GM18907 (cell line): ENCODE data around the gene STK16.

Experiments used
- ATAC-seq: cut with Tn5 transposase; IDR thresholded peaks from one replicate; pipeline ENCODE4 v1.9.1; 2021; ENCODE audit warnings: mild to moderate bottlenecking, moderate library complexity; ENCODE audit not compliant: unreplicated experiment

STK16 gene

DNA sequence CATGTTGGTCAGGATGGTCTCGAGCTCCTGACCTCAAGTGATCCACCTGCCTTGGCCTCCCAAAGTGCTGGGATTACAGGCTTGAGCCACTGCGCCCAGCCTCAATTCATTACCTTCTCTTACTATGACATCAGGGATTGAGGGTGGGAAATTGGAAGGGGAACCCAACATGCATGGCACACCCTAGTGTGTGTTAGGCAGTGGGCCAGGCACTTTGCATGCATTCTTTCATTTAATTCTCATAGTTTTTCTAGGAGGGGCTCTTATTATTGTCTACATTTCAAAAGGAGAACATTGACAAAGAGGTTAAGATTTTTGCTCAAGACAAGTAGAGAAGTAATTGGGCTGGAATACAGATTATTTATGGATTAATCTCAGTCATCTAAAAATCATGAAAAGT is 23.0 kb downstream of the STK16 start:
- no peak for ATAC-seq

GRCh38 chr2:219269362-219270054 is 24.2 kb downstream of the STK16 start:
- no peak for ATAC-seq

- no peak for ATAC-seq
Measured at GRCh38 chr2:219270055-219270372, 24.7 kb downstream of the STK16 start.

DNA sequence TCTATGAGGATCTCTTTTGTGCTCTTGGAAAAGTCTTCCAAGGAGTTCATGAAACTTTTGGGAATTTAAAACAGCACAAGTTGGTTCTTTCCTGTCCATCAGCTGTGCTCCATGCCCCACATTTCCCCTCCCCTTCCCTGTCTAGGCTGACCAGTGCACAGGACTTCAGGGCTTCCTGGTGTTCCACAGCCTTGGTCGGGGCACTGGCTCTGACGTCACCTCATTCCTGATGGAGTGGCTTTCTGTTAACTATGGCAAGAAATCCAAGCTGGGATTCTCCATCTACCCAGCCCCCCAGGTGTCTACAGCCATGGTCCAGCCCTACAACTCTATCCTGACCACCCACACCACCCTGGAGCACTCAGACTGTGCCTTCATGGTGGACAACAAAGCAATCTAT is 25.7 kb downstream of the STK16 start:
- ATAC-seq = no peak

- no peak for ATAC-seq
Measured at GRCh38 chr2:219272356-219272755, 27.1 kb downstream of the STK16 start.

DNA sequence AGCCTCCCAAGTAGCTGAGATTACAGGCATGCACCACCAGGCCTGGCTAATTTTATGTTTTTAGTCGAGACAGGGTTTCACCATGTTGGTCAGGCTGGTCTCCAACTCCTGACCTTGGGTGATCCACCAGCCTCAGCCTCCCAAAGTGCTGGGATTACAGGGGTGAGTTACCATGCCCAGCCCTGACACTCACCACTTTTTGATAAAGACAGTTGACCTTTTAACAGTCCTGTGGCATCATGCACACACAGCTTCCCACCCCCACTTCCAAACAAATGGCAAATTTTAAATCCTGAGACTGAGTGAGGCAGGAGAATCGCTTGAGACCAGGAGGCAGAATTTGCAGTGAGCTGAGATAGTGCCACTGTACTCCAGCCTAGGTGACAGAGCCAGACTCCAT is 27.7 kb downstream of the STK16 start:
- ATAC-seq = no peak

DNA sequence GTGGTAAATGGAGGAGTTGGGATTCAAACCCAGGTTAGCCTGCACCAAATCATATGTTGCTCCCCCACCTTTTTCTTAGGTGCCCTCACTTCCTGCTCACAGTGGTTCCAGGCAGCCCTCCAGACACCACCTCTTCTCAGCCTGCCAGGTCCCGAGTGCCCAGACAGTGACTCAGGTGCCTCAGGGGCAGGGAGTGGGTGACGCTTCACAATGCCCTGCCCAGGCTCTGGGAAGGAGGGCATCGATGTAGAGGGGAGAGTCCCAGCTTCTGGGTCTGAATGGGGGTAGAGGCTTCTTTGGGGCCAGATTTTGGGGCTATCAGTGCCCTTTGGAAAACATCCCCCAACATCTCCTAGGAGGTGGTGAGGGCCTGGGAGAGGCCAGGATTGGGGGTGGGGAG is 28.7 kb downstream of the STK16 start:
- no peak for ATAC-seq

DNA sequence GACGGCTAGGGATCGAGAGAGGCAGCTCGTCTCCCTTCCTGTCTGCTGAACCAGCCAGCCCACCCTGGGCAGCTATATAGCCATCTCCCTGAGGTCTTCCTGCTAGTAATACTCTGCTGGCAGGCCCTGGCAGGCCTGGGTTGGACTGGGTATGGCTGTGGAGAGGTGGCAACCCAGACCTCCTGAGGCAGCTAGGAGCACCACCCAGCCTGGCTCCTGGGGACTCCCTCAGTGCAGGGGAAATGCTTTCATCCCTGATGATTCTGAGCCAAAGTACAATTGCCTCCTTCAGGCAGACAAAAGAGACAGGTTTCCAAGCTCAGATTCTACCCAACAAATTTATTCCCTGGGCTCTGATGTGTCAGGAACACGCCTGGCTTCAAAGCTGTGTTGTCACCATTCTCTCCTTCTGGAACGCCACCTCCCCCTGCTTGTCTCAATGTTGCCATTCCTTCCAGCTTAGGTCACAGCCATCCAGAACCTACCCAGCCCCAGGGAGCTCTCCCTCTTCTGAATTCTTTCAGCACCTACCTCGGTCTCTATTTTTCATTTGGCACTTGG is 29.2 kb downstream of the STK16 start:
- no peak for ATAC-seq

- ATAC-seq = peak; percentile 28
Measured at GRCh38 chr2:219277703-219278654, 32.7 kb downstream of the STK16 start.

DNA sequence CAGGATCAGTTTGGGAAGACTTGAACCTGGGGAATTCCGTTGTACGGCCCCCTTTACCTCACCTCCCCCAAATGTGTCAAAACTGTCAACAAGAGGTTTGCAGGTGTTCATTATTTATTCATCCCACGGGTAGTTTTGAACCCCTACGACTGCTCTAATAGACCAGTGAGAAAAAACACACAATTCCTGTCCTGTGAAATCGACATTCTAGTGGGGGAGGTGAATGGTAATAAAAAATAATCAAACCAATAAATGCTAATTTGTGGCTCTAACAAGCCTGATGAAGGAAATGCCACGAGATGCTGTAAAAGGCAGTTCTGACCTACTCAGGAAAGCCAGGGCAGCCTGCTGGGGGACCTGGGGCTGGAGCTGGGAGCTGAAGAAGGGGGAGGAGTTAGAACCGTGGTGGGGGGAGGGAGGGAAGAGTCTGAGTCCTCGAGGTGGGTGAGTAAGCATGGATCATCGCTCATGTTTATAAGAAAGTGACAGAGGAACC is 33.4 kb downstream of the STK16 start:
- no peak for ATAC-seq

DNA sequence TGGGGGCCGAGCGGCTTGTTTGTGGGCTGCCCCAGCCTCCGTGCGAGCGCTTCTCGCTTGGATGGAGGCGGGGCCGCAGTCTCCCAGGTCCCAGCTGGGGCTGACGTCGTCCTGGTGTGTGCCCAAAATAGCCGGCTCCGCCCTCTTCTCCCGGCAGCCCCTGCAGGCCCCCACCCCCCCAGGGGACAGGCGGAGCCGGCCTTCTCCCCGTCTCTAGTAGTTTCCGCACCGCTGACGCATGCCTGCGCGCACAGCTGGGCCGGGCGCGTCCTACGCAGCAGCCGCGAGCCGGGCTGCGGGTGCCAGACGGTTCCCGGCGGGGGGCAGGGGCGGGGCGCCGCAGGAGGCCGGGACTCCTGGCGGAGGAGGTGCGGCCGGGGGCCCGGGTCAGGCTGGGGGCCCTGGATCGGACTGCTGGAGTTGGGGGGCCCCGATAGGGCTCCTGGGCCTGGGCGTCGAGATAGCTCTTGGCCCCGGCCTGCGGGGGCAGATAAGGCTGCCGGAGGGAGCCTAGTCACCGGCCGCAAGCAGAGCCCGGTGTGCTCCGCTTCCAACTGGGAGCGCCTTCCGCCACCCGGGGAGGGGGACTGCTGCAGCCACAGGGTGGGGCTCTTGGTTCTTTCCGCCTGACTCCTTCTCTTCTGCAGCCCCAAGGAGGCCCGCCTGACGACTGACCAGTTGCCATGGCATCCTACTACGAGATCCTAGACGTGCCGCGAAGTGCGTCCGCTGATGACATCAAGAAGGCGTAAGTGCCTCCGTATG is 34.1 kb downstream of the STK16 start, which contains the start of gene DNAJB2:
DNAJB2 (plus strand) TSS at position 216 of the 765 bp plus-strand sequence; CDS start at position 684, 468 bp downstream.
- peak; percentile 87 for ATAC-seq

GRCh38 chr2:219279916-219280516 is 34.7 kb downstream of the STK16 start:
- ATAC-seq = no peak

- ATAC-seq = no peak
Measured at GRCh38 chr2:219280651-219281050, 35.4 kb downstream of the STK16 start.

DNA sequence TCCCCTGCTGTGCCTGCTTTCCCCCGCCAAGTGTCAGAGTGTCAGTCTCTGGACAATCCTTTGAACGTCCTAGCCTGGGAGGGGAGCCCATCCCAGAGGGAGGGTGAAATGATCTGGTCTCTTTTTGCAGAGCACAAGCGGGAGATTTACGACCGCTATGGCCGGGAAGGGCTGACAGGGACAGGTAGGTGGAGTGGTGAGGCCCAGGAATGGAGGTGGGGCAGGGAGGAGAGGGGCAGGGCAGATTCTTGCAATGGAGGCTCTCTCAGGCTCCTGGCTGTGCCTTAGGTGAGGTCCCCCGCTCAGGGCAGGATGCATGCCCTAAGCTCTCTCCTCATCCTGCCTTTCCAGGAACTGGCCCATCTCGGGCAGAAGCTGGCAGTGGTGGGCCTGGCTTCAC is 36.3 kb downstream of the STK16 start:
- ATAC-seq = no peak

- no peak for ATAC-seq
Measured at GRCh38 chr2:219282375-219282774, 37.1 kb downstream of the STK16 start.

GRCh38 chr2:219282943-219283581 is 37.8 kb downstream of the STK16 start:
- ATAC-seq = no peak

DNA sequence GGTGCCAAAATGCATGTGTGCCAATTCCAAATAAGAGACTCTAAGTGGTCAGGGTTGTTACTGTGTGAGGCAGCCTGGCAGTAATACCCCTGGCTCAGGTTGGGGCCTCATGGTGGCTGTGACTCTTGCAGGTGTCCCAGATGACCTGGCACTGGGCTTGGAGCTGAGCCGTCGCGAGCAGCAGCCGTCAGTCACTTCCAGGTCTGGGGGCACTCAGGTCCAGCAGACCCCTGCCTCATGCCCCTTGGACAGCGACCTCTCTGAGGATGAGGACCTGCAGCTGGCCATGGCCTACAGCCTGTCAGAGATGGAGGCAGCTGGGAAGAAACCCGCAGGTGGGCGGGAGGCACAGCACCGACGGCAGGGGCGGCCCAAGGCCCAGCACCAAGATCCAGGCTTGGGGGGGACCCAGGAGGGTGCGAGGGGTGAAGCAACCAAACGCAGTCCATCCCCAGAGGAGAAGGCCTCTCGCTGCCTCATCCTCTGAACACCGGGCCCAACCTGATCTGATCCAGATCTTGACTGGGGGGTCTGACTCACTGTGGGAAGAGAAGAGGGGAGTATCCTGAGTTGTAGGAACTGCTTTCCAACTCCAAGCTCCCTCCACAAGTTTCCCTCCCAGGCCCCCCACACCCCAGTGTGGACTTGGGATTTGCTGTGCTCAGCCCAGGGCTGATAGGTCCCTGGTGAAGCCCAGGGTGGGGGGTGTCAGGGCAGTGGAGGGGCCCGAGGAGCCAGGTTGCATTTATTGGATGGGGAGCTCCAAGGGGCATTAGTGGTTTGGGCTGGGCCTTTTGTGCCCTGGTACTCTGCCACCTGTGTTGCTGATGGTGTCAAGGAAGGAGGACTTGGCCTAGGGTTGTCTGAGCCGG is 39.5 kb downstream of the STK16 start:
- ATAC-seq = no peak

GRCh38 chr2:219285373-219285735 is 40.1 kb downstream of the STK16 start:
- ATAC-seq = no peak

DNA sequence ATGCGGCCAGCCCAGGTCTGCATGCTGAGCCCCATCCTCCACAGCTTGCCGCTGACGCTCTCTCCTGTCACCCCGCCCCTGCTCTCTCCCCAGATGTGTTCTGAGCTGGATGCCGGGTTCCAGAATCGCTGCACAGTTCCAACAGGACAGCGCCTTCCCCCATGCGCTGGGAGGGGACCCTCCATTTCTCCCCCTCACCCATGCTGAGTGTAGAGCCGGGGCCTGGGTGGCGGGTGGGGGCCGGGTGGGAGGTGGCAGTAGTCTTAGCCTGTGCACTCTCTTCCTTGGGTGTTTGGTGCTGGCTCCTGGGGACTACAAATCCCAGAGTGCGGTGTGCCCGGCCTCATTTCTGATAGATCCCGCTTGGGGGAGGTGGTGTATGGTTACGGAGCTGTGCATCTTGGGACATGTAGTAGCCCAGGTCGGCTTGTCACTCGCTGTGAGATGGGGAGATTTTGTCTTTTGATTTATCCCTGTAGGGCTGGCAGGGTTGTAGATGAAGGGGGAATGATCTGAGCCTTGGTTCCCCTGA is 40.7 kb downstream of the STK16 start:
- no peak for ATAC-seq
